ENCODE results near the gene MIOX. TPM values are rescaled to one million over a fixed set of nuclear protein-coding genes. Genes with fewer than 3 reads are reported as not detected.

Gene MIOX
- total and polyA plus RNA-seq, 3 donors from 2014 or later: 0.24 to 0.25 TPM; not detected in 1

GRCh38 chr22:50483106-50483505, 3.6 kb upstream of the MIOX start:
- Histone ChIP-seq H3K9me3 (no peaks in the 10 kb centered on the region), H3K36me3 (ENCODE audit: low read depth, missing control alignments) (no peaks in the 10 kb centered on the region), H3K27me3 (no peaks in the 10 kb centered on the region), H3K4me1 (no peaks in the 10 kb centered on the region), H3K27ac (no peak overlapping the region), H3K4me3 (no peak overlapping the region)
- no peak for DNase-seq
- TF ChIP-seq CTCF (IDR thresholded peaks at IDR 0.05) (no peak), POLR2A (IDR thresholded peaks at IDR 0.05) (no peak)
- WGBS, 2 donors: 86 to 100% methylated on average over 3 to 9 of the region's 10 CpGs
- intact Hi-C loops (cut with DNase I; ENCODE audit: low total_unique reads): no loop called here

- no peak for DNase-seq
- no peak overlapping the region for H3K4me3 ChIP-seq
- H3K36me3 ChIP-seq (ENCODE audit: low read depth, missing control alignments): no peaks in the 10 kb centered on the region
- no peak overlapping the region for H3K27ac ChIP-seq
- no peak for TF ChIP-seq CTCF (IDR thresholded peaks at IDR 0.05)
- TF ChIP-seq POLR2A (IDR thresholded peaks at IDR 0.05): no peak
- H3K27me3 ChIP-seq: no peaks in the 10 kb centered on the region
- no peaks in the 10 kb centered on the region for H3K9me3 ChIP-seq
- H3K4me1 ChIP-seq: no peaks in the 10 kb centered on the region
- 87 to 90% methylated on average over 3 to 6 of the region's 8 CpGs for WGBS, 2 donors
- intact Hi-C loops (cut with DNase I; ENCODE audit: low total_unique reads): no loop called here
These were observed 3.1 kb upstream of the MIOX start for GRCh38 chr22:50483556-50483955.

GRCh38 chr22:50483977-50484853, 2.4 kb upstream of the MIOX start:
- H3K9me3 ChIP-seq: no peaks in the 10 kb centered on the region
- 86 to 88% methylated on average over 14 to 31 of the region's 31 CpGs for WGBS, 2 donors
- DNase-seq: no peak
- TF ChIP-seq CTCF (IDR thresholded peaks at IDR 0.05) (no peak), POLR2A (IDR thresholded peaks at IDR 0.05) (no peak)
- no peaks in the 10 kb centered on the region for H3K36me3 ChIP-seq (ENCODE audit: low read depth, missing control alignments)
- H3K27ac ChIP-seq: no peak overlapping the region
- H3K4me1 ChIP-seq: no peaks in the 10 kb centered on the region
- H3K4me3 ChIP-seq: no peak overlapping the region
- intact Hi-C loops (cut with DNase I; ENCODE audit: low total_unique reads): no loop called here
- no peaks in the 10 kb centered on the region for H3K27me3 ChIP-seq

- H3K36me3 ChIP-seq (ENCODE audit: low read depth, missing control alignments): no peaks in the 10 kb centered on the region
- H3K4me3 ChIP-seq: no peak overlapping the region
- no peaks in the 10 kb centered on the region for H3K9me3 ChIP-seq
- 71 to 74% methylated on average over 18 to 29 of the region's 29 CpGs for WGBS, 2 donors
- H3K27ac ChIP-seq: no peak overlapping the region
- TF ChIP-seq POLR2A (IDR thresholded peaks at IDR 0.05): no peak
- no peak for TF ChIP-seq CTCF (IDR thresholded peaks at IDR 0.05)
- H3K4me1 ChIP-seq: no peaks in the 10 kb centered on the region
- intact Hi-C loops (cut with DNase I; ENCODE audit: low total_unique reads): no loop called here
- DNase-seq: no peak
- H3K27me3 ChIP-seq: no peaks in the 10 kb centered on the region
These were observed 1.2 kb upstream of the MIOX start for GRCh38 chr22:50485221-50486131.
